GM20000 (cell line): ENCODE data around the gene NENF.

Source experiments
- DNase-seq: peaks from one replicate; pipeline ENCODE4 v3.0.0; 2012; ENCODE audit warnings: low spot score
- CTCF ChIP-seq: IDR thresholded peaks from 2 replicates; pipeline ENCODE4 v1.5.1; 2012; ENCODE audit warnings: mild to moderate bottlenecking, control low read depth; ENCODE audit errors: extremely low read depth, missing control alignments

NENF gene

DNA sequence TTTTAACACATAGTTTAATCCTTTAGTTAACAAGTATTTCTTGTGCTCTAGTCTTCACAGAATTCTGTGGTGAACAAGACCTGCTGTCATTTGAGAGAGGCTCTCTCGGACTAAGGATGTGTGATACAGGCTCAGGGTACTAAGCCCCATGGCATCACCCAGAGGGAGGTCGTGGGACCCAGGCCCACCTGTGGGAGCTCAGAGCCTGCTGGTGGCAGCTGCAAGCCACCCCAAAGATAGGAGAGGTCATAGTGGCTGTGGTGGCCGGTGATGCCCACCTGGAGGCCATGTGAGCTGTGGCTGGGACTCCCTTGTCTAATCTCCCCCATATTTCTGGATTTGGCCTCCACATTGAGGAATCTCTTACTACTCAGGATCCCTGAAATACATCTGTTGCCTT, 22.0 kb downstream of the NENF start:
- TF ChIP-seq CTCF: no peak
- no peak for DNase-seq

DNA sequence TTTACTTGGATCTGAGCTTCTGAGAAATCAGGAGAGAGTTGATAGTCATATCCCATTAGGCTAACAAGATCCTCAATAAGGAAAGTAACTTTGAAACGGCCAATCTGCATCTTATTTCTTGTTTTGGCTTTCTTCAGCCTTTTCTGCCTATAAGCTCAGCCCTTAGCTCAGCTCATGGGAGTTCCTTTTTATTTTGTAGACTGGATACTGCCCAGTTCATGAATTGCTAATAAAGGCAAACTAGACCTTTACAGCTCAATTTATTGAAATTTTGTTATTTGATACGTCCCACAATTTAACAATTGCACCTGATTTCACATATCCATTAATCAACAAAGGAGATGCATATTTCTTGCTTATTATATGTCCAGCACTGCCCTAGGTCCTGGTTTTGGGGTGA, 22.7 kb downstream of the NENF start:
- no peak for DNase-seq
- no peak for TF ChIP-seq CTCF

GRCh38 chr1:212455803-212456528, 23.2 kb downstream of the NENF start:
- DNase-seq: peak; percentile 83

DNA sequence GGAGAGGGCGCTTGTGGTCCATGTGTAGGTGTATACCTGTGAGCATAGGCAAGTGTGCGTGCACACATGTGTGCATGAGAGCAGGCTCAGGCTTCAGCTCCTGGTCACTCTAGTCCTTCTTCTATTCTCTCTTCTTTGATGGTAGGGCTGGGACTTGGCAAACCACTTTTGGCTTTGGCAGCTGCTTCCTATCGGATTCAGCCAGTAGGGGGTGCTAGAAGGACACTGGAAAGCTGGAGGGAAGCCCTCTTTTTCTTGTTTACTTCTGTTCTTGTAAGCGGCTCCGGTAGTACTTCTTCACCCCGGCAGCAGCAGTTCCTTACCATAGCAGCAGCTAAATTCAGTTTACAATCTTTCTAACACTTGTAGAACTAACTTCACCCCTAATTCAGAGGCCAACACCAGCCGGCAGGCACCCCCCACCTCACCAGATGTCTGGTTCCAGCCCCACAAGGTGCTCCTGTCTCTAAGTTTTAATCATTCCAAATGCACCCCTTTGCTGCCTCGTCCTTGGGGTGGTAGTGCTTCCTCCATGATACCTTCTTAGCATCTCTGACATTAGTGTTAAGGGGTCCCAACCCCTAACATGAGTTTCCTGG, 25.1 kb downstream of the NENF start:
- peak; percentile 85 for TF ChIP-seq CTCF
- DNase-seq: peak; percentile 66

More at GRCh38 chr1:212455803-212456528, 23.2 kb downstream of the NENF start:
- TF ChIP-seq CTCF: peak; percentile 84

DNA sequence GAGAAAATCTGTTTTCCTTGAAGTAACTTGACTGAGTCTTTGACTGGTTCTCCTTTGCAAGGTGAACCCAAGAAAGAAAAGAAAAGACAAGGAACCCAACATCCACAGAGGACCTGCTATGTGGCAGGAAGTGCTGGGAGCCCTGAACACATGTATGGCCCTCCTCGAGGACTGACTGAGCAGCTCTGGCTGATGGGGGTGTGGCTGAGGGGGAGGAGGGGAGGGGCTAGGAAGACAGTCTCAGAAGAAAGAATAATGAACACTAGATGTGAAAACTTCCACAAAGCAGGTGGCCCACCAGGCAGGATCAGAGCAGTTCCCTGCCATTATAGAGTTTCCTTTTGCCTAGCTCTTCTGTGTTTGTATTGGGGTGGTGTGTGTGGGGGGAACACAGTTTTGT, 26.1 kb downstream of the NENF start:
- no peak for DNase-seq

DNA sequence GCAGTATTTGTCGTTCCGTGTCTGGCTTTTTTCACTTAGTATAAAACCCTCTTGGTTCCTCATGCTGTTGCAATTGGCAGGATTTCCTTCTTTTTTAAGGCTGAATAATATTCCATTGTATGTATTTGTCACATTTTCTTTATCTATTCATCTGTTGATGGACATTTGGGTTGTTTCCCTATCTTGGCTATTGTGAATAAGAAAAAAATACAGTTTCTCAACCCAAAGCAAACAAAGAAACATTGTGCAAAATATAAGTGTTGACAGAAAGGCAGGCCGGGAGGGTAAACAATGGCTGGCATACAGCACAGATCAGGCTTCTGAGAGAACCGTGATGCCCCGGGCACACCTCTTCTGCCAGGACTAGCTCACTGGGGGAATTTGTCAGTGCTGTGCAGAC, 26.9 kb downstream of the NENF start:
- no peak for DNase-seq
- TF ChIP-seq CTCF: no peak

More for the DNA sequence above, 26.1 kb downstream of the NENF start:
- TF ChIP-seq CTCF: no peak

DNA sequence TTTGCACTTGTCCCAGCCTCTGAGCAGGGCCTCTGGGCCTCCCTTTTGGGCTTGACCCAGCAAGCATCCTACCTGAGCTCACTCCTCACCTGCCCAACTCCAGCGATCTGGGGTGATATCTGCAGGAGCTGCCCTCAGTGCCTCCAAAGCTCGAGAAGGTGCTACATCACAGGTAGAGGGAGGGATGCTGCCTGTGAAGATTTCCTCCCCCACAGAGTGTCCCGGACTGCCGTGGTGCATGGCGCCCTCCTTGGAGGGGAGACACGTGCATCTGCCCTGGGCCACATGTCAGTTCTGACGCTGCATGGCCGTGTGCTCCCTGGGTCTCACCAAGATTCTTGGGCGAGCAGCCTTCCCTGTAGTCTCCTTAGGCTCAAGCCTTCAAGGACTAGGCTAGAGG, 27.7 kb downstream of the NENF start:
- no peak for TF ChIP-seq CTCF
- DNase-seq: no peak
